ENCODE results near the gene WDFY3.

- TF ChIP-seq CTCF (IDR thresholded peaks at IDR 0.05) (no peak), EP300 (IDR thresholded peaks at IDR 0.05) (no peak), POLR2AphosphoS5 (IDR thresholded peaks at IDR 0.05) (no peak)
Observed at GRCh38 chr4:84865600-84865999, 100.9 kb downstream of the WDFY3 start.

All from sigmoid colon (tissue), 4 donors.